ENCODE results near the gene ARRDC5. TPM values are rescaled to one million over a fixed set of nuclear protein-coding genes. Genes with fewer than 3 reads are reported as not detected.
"Not testable (repeated sequence)": the region's sequence is repeated elsewhere in the genome, so short reads cannot be mapped to it uniquely, and the experiment has no call there.

Gene ARRDC5
- total and polyA plus RNA-seq, 2 experiments from 2014 or later = not detected

DNA sequence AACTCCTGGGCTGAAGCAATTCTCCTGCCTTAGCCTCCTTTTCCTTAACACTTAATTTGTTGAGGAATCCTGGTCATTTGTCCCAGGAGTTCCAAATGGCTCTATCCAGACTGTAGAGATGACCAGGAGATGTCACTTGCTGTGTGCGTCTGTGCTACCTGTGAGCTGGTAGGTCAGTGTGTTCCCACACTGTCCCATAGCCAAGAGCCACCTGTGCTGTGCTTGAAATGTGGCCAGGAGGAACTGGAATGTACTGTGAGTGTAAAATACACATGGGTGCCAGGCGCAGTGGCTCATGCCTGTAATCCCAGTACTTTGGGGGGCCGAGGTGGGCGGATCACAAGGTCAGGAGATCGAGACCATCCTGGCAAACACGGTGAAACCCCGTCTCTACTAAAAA is 36.8 kb upstream of the ARRDC5 start:
- H4K20me1 ChIP-seq (ENCODE audit: insufficient read depth, poor library complexity, severe bottlenecking) = no peaks in the 10 kb centered on the region
- no peaks in the 10 kb centered on the region for H3K27me3 ChIP-seq
- H3K4me3 ChIP-seq = no peak overlapping the region
- DNase-seq (ENCODE audit: low spot score) = no peak
- H2AFZ ChIP-seq = no peak overlapping the region
- no peaks in the 10 kb centered on the region for H3K9me2 ChIP-seq (replicated peaks; ENCODE audit: insufficient read depth)
- H3K9me3 ChIP-seq (ENCODE audit: low read depth) = no peaks in the 10 kb centered on the region
- H3K4me2 ChIP-seq = no peak overlapping the region
- WGBS (ENCODE audit: low lambda C conversion rate, missing lambda C conversion rate) = 95% methylated on average over 7 of the region's 7 CpGs
- TF ChIP-seq, protein P1, sequence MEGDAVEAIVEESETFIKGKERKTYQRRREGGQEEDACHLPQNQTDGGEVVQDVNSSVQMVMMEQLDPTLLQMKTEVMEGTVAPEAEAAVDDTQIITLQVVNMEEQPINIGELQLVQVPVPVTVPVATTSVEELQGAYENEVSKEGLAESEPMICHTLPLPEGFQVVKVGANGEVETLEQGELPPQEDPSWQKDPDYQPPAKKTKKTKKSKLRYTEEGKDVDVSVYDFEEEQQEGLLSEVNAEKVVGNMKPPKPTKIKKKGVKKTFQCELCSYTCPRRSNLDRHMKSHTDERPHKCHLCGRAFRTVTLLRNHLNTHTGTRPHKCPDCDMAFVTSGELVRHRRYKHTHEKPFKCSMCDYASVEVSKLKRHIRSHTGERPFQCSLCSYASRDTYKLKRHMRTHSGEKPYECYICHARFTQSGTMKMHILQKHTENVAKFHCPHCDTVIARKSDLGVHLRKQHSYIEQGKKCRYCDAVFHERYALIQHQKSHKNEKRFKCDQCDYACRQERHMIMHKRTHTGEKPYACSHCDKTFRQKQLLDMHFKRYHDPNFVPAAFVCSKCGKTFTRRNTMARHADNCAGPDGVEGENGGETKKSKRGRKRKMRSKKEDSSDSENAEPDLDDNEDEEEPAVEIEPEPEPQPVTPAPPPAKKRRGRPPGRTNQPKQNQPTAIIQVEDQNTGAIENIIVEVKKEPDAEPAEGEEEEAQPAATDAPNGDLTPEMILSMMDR (IDR thresholded peaks at IDR 0.05; ENCODE audit: poor library complexity) = no peak
- TF ChIP-seq EZH2 (IDR thresholded peaks at IDR 0.05; ENCODE audit: borderline replicate concordance) (no peak), EZH2phosphoT487 (IDR thresholded peaks at IDR 0.05; ENCODE audit: low read depth, severe bottlenecking, unreplicated experiment) (no peak)
- H3K79me2 ChIP-seq = no peaks in the 10 kb centered on the region
- H3K36me3 ChIP-seq (replicated peaks; ENCODE audit: insufficient read depth, low read depth) = no peaks in the 10 kb centered on the region
- H3K4me1 ChIP-seq (ENCODE audit: insufficient read depth) = no peaks in the 10 kb centered on the region
- no peak overlapping the region for H3K27ac ChIP-seq

DNA sequence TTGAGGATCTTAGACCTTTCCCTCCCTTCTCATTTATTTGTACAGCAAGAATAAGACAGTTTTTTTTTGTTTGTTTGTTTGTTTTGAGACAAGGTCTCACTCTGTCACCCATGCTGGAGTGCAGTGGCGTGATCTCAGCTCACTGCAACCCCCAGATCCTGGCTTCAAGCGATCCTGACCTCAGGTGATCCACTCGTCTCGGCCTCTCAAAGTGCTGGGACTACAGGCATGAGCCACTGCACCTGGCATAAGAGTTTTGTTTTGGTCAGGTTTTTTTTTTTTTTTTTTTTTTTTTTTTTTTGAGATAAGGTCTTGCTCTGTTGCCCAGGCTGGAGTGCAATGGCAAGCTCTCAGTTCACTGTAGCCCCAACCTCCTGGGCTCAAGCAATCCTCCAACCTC is 35.8 kb upstream of the ARRDC5 start:
- H2AFZ ChIP-seq; H3K4me3 ChIP-seq; DNase-seq (ENCODE audit: low spot score); H3K9me2 ChIP-seq (replicated peaks; ENCODE audit: insufficient read depth); H3K79me2 ChIP-seq; H3K27me3 ChIP-seq; H3K4me2 ChIP-seq; H3K9me3 ChIP-seq (ENCODE audit: low read depth); H3K4me1 ChIP-seq (ENCODE audit: insufficient read depth); H3K36me3 ChIP-seq (replicated peaks; ENCODE audit: insufficient read depth, low read depth); H3K27ac ChIP-seq; H4K20me1 ChIP-seq (ENCODE audit: insufficient read depth, poor library complexity, severe bottlenecking): not testable (repeated sequence)
- 94% methylated on average over 4 of the region's 4 CpGs for WGBS (ENCODE audit: low lambda C conversion rate, missing lambda C conversion rate)

DNA sequence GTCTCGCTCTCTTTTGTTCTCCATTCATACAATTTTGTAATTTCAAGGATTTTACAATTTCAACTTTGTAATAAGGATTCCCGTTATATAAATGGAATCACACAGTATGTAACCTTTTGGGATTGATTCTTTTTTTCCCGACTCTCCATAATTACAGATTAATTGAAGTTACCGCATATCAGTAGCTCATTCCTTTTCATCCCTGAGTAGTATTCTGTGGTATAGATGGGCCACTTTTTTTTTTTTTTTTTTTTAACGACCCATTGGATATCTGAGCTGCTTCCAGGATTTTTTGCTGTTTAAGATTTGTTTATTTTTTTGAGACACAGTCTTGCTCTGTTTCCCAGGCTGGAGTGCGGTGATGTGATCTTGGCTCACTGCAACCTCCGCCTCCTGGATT is 34.4 kb upstream of the ARRDC5 start:
- H3K9me2 ChIP-seq (replicated peaks; ENCODE audit: insufficient read depth) = no peaks in the 10 kb centered on the region
- TF ChIP-seq EZH2phosphoT487 (IDR thresholded peaks at IDR 0.05; ENCODE audit: low read depth, severe bottlenecking, unreplicated experiment) (no peak), EZH2 (IDR thresholded peaks at IDR 0.05; ENCODE audit: borderline replicate concordance) (no peak)
- TF ChIP-seq, protein P1 (IDR thresholded peaks at IDR 0.05; ENCODE audit: poor library complexity) = no peak
- no peak for DNase-seq (ENCODE audit: low spot score)
- H3K36me3 ChIP-seq (replicated peaks; ENCODE audit: insufficient read depth, low read depth) = no peaks in the 10 kb centered on the region
- no peaks in the 10 kb centered on the region for H3K9me3 ChIP-seq (ENCODE audit: low read depth)
- no peak overlapping the region for H3K27ac ChIP-seq
- no peak overlapping the region for H3K4me2 ChIP-seq
- H3K4me3 ChIP-seq = no peak overlapping the region
- no peaks in the 10 kb centered on the region for H3K27me3 ChIP-seq
- H4K20me1 ChIP-seq (ENCODE audit: insufficient read depth, poor library complexity, severe bottlenecking) = no peaks in the 10 kb centered on the region
- no peak overlapping the region for H2AFZ ChIP-seq
- no peaks in the 10 kb centered on the region for H3K79me2 ChIP-seq
- H3K4me1 ChIP-seq (ENCODE audit: insufficient read depth) = no peaks in the 10 kb centered on the region
- WGBS (ENCODE audit: low lambda C conversion rate, missing lambda C conversion rate) = 95% methylated on average over 7 of the region's 7 CpGs

DNA sequence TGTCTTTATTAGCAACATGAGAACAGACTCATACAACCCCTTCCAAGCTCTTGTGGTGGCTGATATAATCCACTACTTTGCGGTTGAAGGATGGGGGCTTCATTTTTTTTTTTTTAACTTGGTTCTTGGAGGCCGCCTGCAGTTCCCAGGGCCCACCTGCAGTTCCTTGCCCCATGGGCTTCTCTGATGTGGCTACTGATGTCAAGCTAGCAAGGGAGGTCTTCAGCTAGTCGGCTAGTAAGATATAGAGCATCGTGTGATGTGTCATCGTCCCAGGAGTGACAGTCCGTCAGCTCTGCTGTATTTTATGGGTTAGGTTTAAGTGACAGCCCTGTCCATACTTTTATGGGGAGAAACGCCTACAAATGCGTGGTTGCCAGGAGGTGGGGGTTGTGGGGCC is 32.7 kb upstream of the ARRDC5 start:
- TF ChIP-seq, protein P1 (IDR thresholded peaks at IDR 0.05; ENCODE audit: poor library complexity) = no peak
- TF ChIP-seq EZH2 (IDR thresholded peaks at IDR 0.05; ENCODE audit: borderline replicate concordance) (no peak), EZH2phosphoT487 (IDR thresholded peaks at IDR 0.05; ENCODE audit: low read depth, severe bottlenecking, unreplicated experiment) (no peak)
- H3K79me2 ChIP-seq = no peaks in the 10 kb centered on the region
- WGBS (ENCODE audit: low lambda C conversion rate, missing lambda C conversion rate) = 91% methylated on average over 8 of the region's 8 CpGs

More for the DNA sequence above, 32.7 kb upstream of the ARRDC5 start:
- no peak overlapping the region for H3K4me2 ChIP-seq
- DNase-seq (ENCODE audit: low spot score) = no peak
- H3K4me3 ChIP-seq = no peak overlapping the region
- H3K27me3 ChIP-seq = no peaks in the 10 kb centered on the region
- no peak overlapping the region for H2AFZ ChIP-seq
- H3K36me3 ChIP-seq (replicated peaks; ENCODE audit: insufficient read depth, low read depth) = no peaks in the 10 kb centered on the region
- no peaks in the 10 kb centered on the region for H3K9me3 ChIP-seq (ENCODE audit: low read depth)
- H4K20me1 ChIP-seq (ENCODE audit: insufficient read depth, poor library complexity, severe bottlenecking) = no peaks in the 10 kb centered on the region
- no peaks in the 10 kb centered on the region for H3K4me1 ChIP-seq (ENCODE audit: insufficient read depth)
- H3K27ac ChIP-seq = no peak overlapping the region
- H3K9me2 ChIP-seq (replicated peaks; ENCODE audit: insufficient read depth) = no peaks in the 10 kb centered on the region

Measured in hepatocyte (in vitro differentiated cells).